Measurements from ENCODE around the gene CRYZ. TPM values are rescaled to one million over a fixed set of nuclear protein-coding genes. Genes with fewer than 3 reads are reported as not detected.
"Not testable (repeated sequence)": the region's sequence is repeated elsewhere in the genome, so short reads cannot be mapped to it uniquely, and the experiment has no call there.

CRYZ gene, protein sequence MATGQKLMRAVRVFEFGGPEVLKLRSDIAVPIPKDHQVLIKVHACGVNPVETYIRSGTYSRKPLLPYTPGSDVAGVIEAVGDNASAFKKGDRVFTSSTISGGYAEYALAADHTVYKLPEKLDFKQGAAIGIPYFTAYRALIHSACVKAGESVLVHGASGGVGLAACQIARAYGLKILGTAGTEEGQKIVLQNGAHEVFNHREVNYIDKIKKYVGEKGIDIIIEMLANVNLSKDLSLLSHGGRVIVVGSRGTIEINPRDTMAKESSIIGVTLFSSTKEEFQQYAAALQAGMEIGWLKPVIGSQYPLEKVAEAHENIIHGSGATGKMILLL
- 10 to 100 TPM in 1 of 2 donors, 1 to 10 TPM in 1; 8.5 to 19.9 TPM for total RNA-seq
- total RNA-seq: 9.2 to 22.0 reads per million in 2 donors

DNA sequence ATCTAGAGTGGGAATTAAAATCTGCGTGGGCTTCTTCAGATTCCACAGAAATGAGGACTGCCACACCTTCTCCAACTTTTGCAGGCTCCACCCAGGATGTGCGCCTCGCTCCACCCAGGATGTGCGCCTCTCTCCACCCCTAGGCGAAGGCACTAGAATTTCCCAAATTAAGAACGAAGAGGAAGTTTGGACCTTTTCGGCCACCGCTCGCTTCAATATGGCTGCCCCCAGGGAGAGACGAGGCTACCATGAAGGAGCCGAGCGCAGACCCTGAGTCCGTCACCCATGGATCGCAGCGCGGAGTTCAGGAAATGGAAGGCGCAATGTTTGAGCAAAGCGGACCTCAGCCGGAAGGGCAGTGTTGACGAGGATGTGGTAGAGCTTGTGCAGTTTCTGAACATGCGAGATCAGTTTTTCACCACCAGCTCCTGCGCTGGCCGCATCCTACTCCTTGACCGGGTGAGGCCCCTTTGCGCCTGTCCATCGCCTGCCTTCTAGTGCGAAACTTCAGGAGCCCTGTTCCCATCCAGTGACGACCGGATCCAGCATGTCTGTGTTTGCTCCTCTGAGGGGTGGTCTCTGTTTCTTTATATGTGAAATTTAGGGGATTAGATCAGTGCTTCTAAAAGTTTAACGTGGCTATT lies at the start of gene CRYZ, which contains the start of gene TYW3:
TSS of gene CRYZ (minus strand) at position 91 of the 644 bp plus-strand sequence. CDS start 8,229 bp downstream, outside the sequence.
TSS of gene TYW3 (plus strand) at position 193 of the 644 bp plus-strand sequence. CDS start at position 286, 93 bp downstream.
- H3K9me3 ChIP-seq (ENCODE audit: control insufficient read depth, low read length, poor library complexity, severe bottlenecking): no peaks in the 10 kb centered on the region
- DNase-seq: peak; percentile 60 to 75 (median 73)
- Mint-ChIP-seq H3K36me3 (ENCODE audit: low read depth) (peaks cover 3% of the 10 kb centered on the region), H3K27me3 (no peaks in the 10 kb centered on the region), H3K4me3 (peak within 1 kb of the TSS; percentile 99), H3K27ac (peak within 1 kb of the TSS; percentile 99), H3K4me1 (peaks cover 41% of the 10 kb centered on the region)
- peak; percentile 84 for ATAC-seq

DNA sequence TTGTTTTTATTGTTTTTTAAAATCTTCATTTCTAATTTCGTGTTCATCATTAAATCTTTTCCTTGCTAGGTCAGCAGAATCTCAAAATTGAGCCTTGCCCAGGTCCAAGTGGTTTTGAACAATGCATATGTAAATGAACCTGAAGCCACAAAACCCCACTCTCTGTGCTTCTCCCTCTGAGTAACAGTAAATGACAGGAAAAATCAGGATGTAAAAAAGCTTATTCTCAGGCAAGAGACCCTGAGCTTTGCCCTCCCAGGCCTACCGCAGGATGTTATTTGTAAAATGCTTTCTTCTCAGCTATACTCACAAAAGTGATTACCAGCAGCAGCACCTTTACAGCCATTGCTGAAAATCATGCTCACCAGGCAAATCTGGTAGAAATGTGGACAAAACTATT lies 47.7 kb upstream of the CRYZ start:
- ATAC-seq: no peak

DNA sequence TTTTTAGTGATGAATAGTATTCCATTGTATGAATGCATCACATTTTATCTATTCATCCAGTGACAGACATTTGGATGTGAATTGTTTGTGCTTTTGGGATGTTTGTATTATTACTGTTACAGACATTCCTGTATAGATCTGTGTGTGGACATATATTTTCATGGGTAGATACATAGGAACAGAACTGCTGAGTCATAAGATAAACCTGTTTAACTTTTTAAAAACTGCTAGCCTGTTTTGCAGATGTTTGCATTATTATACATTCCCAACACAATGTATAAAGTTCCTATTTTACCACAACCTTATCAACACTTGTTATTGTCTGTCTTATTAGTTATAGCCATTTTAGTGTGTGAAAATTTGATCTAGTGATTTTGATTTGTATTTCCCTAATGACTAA lies 46.9 kb upstream of the CRYZ start:
- H3K27me3 Mint-ChIP-seq: peaks cover 27% of the 10 kb centered on the region
- no peak for DNase-seq
- no peaks in the 10 kb centered on the region for H3K36me3 Mint-ChIP-seq (ENCODE audit: low read depth)
- no peak overlapping the region for H3K4me3 Mint-ChIP-seq
- no peak overlapping the region for H3K27ac Mint-ChIP-seq
- H3K4me1 Mint-ChIP-seq: no peaks in the 10 kb centered on the region
- H3K9me3 ChIP-seq (ENCODE audit: control insufficient read depth, low read length, poor library complexity, severe bottlenecking): no peaks in the 10 kb centered on the region
- ATAC-seq: no peak

More for the DNA sequence above, 47.7 kb upstream of the CRYZ start:
- peaks cover 28% of the 10 kb centered on the region for H3K27me3 Mint-ChIP-seq
- H3K4me1 Mint-ChIP-seq: no peaks in the 10 kb centered on the region
- no peaks in the 10 kb centered on the region for H3K9me3 ChIP-seq (ENCODE audit: control insufficient read depth, low read length, poor library complexity, severe bottlenecking)
- H3K36me3 Mint-ChIP-seq (ENCODE audit: low read depth): no peaks in the 10 kb centered on the region
- no peak for DNase-seq
- H3K27ac Mint-ChIP-seq: no peak overlapping the region
- H3K4me3 Mint-ChIP-seq: no peak overlapping the region

DNA sequence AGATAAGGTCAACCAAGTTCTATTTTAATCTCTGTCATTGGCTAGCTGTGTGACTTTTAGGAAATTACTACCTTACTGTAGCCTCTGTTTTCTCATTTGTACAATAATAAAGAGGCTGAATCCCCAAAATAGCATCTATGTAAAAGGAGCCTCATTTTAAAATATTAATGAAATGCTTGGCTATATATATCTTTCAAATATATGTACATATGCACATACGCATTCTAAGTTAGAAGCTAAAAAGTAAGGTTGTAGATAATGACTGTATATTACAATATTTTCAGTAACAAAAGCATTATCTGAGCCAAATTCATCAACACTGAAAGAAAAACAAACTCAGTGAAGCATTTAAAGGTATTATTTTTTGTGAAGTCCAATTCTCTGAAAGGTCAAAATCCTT lies 44.7 kb upstream of the CRYZ start:
- ATAC-seq (no peak), DNase-seq (no peak)
- Mint-ChIP-seq H3K36me3 (ENCODE audit: low read depth) (no peaks in the 10 kb centered on the region), H3K4me1 (peaks cover 2% of the 10 kb centered on the region), H3K4me3 (no peak overlapping the region), H3K27me3 (peaks cover 31% of the 10 kb centered on the region), H3K27ac (no peak overlapping the region)
- H3K9me3 ChIP-seq (ENCODE audit: control insufficient read depth, low read length, poor library complexity, severe bottlenecking): no peaks in the 10 kb centered on the region

DNA sequence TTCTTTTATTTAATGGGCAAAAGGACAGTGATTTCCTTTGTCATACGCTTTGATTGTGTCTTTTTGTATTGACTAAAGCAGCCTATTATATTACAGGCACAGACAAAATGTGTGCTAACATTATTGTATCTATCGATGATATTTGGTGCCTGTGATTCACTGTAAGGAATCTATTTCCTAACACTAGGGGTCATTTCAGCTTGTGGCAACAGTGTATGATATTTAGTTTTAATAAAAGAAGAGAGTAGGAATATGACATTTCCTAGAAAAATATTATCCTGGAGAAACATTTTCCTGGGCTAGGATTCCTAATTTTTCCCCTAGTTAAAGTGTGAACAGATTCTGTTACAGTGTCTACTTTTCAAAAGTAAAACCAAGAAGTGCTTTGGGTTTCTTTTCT lies 42.9 kb upstream of the CRYZ start:
- H3K4me3 Mint-ChIP-seq: no peak overlapping the region
- ATAC-seq: no peak
- H3K9me3 ChIP-seq (ENCODE audit: control insufficient read depth, low read length, poor library complexity, severe bottlenecking): no peaks in the 10 kb centered on the region
- no peak for DNase-seq
- H3K36me3 Mint-ChIP-seq (ENCODE audit: low read depth): no peaks in the 10 kb centered on the region
- no peak overlapping the region for H3K27ac Mint-ChIP-seq
- peaks cover 2% of the 10 kb centered on the region for H3K4me1 Mint-ChIP-seq
- peaks cover 24% of the 10 kb centered on the region for H3K27me3 Mint-ChIP-seq

DNA sequence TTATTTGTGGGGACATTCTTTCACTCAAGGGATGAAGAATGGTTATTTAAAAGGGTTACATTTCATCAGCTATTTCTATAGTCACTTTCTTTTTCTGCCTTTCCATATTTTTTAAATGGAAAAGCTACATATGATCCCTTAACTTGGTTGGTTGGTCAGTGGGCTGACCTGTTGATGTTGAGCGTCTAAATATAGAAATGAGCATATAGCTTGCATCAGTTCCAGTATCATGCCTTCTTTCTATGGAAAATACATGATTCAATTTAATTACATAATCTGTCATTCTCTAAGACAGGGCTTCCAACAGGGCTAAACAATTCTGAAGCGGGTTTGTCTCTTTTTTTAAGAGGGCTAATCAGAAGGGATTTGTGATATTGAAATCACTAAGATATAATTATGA lies 40.7 kb upstream of the CRYZ start:
- H3K4me1 Mint-ChIP-seq: peaks cover 2% of the 10 kb centered on the region
- H3K36me3 Mint-ChIP-seq (ENCODE audit: low read depth): no peaks in the 10 kb centered on the region
- peaks cover 21% of the 10 kb centered on the region for H3K27me3 Mint-ChIP-seq
- no peak for DNase-seq
- ATAC-seq: no peak
- H3K27ac Mint-ChIP-seq: no peak overlapping the region
- no peak overlapping the region for H3K4me3 Mint-ChIP-seq
- no peaks in the 10 kb centered on the region for H3K9me3 ChIP-seq (ENCODE audit: control insufficient read depth, low read length, poor library complexity, severe bottlenecking)

DNA sequence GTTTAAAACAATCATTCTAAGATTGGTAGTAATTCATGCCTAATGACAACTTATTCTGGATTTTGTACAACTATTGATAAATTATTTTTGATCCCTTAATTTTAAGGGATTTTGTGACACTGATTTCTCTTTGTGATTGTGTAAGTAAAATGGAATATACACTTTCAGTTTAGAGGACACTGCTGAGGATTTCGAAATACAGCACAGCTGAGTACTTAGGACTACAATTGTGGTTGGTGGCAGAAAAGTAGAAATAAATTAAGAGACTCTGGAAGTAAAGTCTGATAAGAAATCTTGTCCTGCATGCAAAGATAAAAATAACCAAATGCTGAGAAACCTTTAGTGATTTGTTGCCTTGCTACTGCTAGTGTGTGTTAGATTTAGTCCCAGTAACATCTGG lies 40.1 kb upstream of the CRYZ start:
- Mint-ChIP-seq H3K27me3 (peaks cover 16% of the 10 kb centered on the region), H3K4me3 (no peak overlapping the region), H3K36me3 (ENCODE audit: low read depth) (no peaks in the 10 kb centered on the region), H3K4me1 (peaks cover 2% of the 10 kb centered on the region), H3K27ac (no peak overlapping the region)
- no peaks in the 10 kb centered on the region for H3K9me3 ChIP-seq (ENCODE audit: control insufficient read depth, low read length, poor library complexity, severe bottlenecking)
- DNase-seq: no peak
- no peak for ATAC-seq

DNA sequence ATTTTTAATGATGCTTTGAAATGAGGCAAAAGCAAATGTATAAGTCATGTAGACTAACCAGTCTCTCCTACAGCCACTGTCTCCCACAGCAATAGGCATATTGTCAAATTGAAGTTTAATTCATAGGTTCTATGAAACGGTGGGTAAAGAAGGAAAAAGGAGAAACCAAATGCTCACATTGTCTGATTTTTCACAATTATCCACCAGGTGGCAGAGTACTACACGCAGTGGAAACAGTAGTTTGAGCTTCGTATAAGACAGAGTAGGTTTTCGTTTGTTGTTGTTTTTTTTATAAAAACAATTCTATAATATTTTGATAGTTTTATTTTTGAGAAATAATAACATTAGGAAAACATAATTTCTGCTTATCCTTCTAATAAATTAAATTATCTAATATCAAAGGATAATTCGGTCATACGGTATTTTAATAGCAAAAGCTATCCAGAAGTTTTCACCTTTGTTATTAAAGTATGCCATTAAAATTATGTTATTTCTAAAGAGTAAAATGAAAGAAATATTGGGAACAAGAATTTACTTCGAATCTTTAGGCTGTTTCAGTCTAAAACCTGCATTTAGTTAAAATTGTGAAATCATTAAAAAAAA lies 39.2 kb upstream of the CRYZ start:
- peak; percentile 67 for ATAC-seq
- H3K27ac Mint-ChIP-seq: no peak overlapping the region
- H3K4me3 Mint-ChIP-seq: no peak overlapping the region
- no peak for DNase-seq
- H3K4me1 Mint-ChIP-seq: peaks cover 2% of the 10 kb centered on the region
- H3K27me3 Mint-ChIP-seq: peaks cover 16% of the 10 kb centered on the region
- no peaks in the 10 kb centered on the region for H3K36me3 Mint-ChIP-seq (ENCODE audit: low read depth)
- no peaks in the 10 kb centered on the region for H3K9me3 ChIP-seq (ENCODE audit: control insufficient read depth, low read length, poor library complexity, severe bottlenecking)

DNA sequence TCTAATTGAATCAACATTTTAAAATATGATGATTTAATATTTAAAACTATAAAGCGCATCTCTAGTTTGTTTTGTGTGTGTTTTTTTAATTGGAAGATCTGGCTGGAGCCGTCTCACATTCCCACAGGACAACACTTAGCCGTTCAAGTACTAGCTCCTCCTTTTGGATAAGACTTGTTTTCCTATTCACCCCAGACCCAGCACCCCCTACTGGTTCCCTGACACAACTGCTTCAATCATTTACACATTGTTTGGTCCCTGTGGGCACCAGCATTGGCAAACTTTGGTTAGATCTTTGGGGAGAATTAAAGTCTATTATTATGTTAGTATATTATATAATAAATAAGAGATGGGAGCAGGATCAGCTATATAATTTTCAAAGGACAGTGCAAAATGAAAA lies 34.6 kb upstream of the CRYZ start:
- DNase-seq (no peak), ATAC-seq (no peak)
- H3K27me3 Mint-ChIP-seq: no peaks in the 10 kb centered on the region
- peaks cover 2% of the 10 kb centered on the region for H3K36me3 Mint-ChIP-seq (ENCODE audit: low read depth)
- H3K4me1 Mint-ChIP-seq: peaks cover 8% of the 10 kb centered on the region
- no peak overlapping the region for H3K4me3 Mint-ChIP-seq
- no peak overlapping the region for H3K27ac Mint-ChIP-seq
- H3K9me3 ChIP-seq (ENCODE audit: control insufficient read depth, low read length, poor library complexity, severe bottlenecking): no peaks in the 10 kb centered on the region

DNA sequence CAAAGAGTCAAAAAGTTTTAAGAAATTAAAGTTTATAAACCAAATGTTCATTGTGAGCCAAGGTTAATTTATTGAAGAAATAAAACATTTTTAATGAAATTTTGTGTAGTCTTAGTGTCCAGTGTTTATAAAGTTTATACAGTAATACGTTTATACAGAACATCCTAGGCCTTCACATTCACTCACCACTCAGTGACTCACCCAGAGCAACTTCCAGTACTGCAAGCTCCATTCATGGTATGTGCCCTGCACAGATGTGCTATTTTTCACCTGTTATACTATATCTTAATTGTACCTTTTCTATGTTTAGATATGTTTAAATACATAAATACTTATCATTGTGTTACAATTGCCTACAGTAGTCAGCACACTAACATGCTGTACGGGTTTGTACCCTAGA lies 33.7 kb upstream of the CRYZ start:
- H3K36me3 Mint-ChIP-seq (ENCODE audit: low read depth): peaks cover 5% of the 10 kb centered on the region
- no peak overlapping the region for H3K4me3 Mint-ChIP-seq
- H3K27ac Mint-ChIP-seq: no peak overlapping the region
- ATAC-seq (no peak), DNase-seq (no peak)
- H3K27me3 Mint-ChIP-seq: no peaks in the 10 kb centered on the region
- H3K4me1 Mint-ChIP-seq: peaks cover 13% of the 10 kb centered on the region
- H3K9me3 ChIP-seq (ENCODE audit: control insufficient read depth, low read length, poor library complexity, severe bottlenecking): no peaks in the 10 kb centered on the region

DNA sequence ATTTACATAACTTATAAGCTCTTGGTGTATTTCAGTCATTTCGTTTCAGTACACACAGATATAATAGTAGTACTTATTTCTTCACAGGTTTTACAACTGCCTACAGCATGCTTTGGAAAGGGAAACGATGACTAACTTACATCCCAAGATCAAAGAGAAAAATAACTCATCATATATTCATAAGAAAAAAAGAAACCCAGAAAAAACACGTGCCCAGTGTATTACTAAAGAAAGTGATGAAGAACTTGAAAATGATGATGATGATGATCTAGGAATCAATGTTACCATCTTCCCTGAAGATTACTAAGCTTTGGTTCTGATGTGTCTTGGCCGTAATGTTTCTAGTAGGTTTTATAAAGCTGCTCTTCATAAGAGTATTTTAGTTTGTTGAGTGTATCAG lies 31.0 kb upstream of the CRYZ start:
- H3K9me3 ChIP-seq (ENCODE audit: control insufficient read depth, low read length, poor library complexity, severe bottlenecking): no peaks in the 10 kb centered on the region
- Mint-ChIP-seq H3K27me3 (no peaks in the 10 kb centered on the region), H3K36me3 (ENCODE audit: low read depth) (peaks cover 13% of the 10 kb centered on the region), H3K27ac (no peak overlapping the region), H3K4me3 (no peak overlapping the region), H3K4me1 (peaks cover 16% of the 10 kb centered on the region)
- DNase-seq (no peak), ATAC-seq (no peak)

DNA sequence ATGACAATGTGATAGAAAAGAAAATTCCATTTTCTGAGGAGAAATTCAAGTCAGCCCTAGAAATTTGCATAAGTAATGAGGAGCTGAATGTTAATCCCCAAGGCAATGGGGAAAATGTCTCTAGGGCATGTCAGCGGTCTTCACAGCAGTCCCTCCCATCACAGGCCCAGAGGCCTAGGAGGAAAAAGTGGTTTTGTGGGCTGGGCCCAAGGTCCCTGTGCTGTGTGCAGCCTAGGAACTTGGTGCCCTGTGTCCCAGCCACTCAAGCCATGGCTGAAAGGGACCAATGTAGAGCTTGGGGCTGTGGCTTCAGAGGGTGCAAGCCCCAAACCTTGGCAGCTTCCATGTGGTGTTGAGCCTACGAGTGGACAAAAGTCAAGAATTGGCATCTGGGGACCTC lies 23.8 kb upstream of the CRYZ start:
- not testable (repeated sequence) for H3K27me3 Mint-ChIP-seq; H3K4me1 Mint-ChIP-seq; H3K4me3 Mint-ChIP-seq; ATAC-seq; DNase-seq; H3K27ac Mint-ChIP-seq; H3K9me3 ChIP-seq (ENCODE audit: control insufficient read depth, low read length, poor library complexity, severe bottlenecking)
- peaks cover 25% of the 10 kb centered on the region for H3K36me3 Mint-ChIP-seq (ENCODE audit: low read depth)

DNA sequence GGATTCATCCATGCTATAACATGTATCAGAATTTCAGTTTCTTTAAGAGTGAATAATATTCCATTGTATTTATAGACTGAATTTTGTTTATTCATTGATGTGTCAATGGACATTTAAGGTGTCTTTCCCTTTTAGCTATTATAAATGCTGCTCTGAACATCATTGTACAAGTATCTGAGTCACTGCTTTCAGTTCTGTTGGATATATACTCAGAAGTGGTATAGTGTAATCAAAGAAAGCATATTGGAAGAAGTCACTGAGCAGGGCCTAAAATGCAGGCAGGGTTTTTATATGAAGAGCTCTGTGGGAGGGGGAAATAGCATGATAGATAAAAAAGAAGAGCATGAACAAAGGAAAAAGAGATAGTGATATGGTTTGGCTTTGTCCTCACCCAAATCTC lies 22.6 kb upstream of the CRYZ start:
- peaks cover 25% of the 10 kb centered on the region for H3K36me3 Mint-ChIP-seq (ENCODE audit: low read depth)
- no peaks in the 10 kb centered on the region for H3K27me3 Mint-ChIP-seq
- H3K4me1 Mint-ChIP-seq: peaks cover 5% of the 10 kb centered on the region
- no peaks in the 10 kb centered on the region for H3K9me3 ChIP-seq (ENCODE audit: control insufficient read depth, low read length, poor library complexity, severe bottlenecking)
- H3K4me3 Mint-ChIP-seq: no peak overlapping the region
- no peak for ATAC-seq
- no peak overlapping the region for H3K27ac Mint-ChIP-seq
- no peak for DNase-seq
